SKM-1 treated with dmso at 0.1 percent for 144 hours (cell line): ENCODE measurements around the gene ARID1B.

ENCODE experiments used
- DNase-seq: peaks from one replicate; lab custom pipeline; 2025; ENCODE audit not compliant: unreplicated experiment; lab: John Stamatoyannopoulos, UW

Gene ARID1B

DNA sequence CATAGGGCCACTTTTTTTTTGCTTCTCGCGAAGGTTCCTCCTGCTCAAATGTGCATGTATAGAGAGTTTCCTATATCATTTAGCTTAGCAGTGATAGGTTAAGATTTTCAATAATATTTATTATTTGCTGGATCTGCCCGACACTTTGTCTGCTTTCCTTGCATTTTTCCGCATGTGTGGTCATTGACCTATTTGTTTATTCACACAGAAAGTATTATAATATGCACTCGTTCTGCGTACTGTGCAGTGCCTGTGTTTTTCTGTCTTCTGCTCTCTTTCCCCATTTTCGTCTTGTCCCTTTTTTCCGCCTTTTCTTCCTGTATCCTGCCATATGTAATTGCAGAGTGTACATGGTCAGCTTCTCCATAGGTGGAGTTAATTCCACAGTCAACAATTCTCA is 290.3 kb downstream of the ARID1B start:
- no peak for DNase-seq

DNA sequence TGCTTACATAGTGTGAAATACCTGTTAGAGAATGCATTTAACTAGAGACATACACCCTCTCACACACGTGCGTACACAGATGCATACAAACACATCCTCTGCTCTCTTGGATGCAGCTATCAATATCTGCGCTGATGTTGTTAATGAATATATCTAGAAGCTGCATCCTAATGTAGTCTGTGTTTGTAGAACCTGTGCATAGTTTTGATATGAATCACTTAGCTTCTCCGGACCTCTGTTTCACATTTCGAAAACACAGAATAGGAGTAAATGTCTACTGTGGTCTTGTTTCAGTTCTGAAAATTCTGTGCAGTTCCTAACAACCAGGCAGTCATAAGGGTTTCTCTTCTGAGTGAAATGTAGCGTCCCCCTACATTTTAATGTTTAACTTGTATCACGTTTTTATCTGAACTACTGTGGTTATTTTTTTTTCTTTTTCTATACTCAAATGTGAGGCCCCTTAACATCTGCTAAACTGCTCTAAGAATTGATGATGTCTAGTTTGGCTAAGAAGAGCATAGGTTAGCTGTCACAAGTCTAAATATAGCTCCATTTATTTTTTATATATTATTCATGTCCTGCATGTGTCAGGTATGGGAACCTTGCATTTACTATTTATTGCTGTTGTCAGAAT is 291.6 kb downstream of the ARID1B start:
- no peak for DNase-seq

DNA sequence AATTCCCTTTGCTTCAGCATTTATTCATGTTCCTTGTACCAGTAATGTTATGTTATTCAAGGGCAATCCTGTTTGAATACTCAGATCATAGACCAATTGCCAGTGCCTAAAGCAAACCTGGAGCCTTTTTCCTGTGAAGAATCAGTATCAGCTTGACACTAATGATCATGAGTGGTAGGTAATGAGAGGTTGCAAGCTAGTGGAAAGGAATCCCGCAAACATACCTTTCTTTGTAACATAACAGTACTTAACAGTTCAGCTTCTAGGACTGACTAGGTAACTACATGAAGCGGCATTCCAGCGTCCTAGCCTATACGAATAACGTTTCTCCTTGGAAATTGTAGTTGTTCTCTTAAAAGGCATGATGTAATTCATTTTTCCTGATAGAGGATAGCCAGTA is 292.4 kb downstream of the ARID1B start:
- DNase-seq, result no peak

DNA sequence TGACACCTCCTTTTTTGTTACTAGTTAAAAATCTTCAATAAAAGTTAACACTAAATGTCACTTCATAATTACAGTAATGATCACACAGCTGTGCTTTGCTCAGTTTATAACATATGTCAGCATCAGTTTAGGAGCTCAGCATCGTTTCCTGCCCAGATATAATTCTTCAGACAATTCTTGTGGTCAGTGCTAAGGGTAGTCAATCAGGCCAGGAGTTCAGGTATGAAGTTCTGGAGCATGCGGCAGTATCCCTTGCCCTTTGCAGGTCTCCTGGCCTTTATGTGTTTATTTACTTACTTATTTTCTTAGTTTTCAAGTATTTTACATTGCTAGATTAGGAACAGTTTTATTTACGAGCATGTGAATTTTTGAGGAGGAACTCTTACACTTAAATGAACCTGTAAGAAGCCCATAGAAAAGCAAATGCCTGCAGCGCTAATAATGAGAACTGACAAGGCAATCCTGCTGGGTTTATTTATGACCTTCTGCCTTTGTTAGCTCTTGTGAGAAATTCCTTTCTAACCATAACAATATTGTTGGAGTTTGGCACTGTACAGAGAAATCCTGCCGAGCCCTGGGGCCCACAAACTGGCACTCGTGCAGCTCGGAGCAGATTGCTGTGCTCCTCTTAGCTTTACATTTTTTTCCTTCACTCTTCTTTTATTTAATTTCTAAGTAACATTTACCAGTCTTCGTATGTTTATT is 293.4 kb downstream of the ARID1B start:
- no peak for DNase-seq

DNA sequence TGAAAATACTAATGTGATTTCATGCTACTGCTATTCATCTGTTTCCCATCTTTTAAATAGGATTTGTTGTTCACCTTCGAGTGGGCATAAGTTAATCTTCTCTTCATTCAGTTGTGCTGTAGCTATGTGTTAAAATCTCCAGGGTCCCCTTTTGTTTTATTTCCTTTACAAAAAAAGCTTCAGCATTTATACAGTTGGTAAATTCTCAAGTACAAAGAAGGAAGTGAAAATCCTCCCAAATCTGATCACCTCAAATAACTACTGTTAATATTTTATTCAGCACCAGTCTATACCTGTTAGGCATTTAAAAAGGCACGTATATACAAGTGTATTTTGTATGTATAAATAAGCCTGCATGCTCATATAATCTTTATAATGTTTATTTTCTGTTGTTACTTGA is 294.9 kb downstream of the ARID1B start:
- DNase-seq, result no peak

DNA sequence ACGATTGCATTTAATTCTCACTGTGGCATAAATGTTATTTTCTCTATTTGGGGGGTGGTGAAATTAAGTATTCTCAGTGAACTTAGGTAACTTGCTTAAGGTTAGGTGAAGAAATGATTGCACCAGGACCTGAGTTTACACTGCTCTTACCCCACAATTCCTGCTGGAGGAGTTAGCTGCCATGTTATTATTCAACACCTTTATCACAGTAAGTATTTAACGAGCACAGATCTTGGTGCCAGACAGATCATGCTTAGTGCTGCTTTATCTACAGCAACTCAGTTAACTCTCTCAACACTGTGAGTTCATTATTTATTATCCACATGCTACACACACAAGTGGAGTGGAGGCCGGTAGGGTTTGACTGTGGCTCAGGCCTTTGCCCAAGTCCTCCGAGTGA is 296.4 kb downstream of the ARID1B start:
- no peak for DNase-seq

DNA sequence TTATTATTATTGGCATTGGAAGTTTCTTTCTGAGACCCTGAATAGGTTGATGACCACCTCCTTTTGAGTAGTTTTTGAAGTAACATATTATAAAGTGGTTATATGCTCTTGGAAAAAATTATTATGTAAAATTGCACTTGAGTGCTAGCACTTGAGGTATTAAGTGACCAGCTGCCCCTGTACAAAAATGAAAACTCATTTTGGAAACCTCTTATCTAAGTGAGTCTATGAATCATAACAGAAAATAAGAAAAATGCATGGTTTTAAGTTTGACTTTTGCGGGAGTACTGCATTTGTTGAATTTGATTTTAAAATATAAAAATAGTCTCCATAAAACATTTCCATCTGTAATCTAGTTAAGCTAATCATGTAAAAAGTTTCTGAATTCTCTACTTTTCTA is 297.8 kb downstream of the ARID1B start:
- no peak for DNase-seq

DNA sequence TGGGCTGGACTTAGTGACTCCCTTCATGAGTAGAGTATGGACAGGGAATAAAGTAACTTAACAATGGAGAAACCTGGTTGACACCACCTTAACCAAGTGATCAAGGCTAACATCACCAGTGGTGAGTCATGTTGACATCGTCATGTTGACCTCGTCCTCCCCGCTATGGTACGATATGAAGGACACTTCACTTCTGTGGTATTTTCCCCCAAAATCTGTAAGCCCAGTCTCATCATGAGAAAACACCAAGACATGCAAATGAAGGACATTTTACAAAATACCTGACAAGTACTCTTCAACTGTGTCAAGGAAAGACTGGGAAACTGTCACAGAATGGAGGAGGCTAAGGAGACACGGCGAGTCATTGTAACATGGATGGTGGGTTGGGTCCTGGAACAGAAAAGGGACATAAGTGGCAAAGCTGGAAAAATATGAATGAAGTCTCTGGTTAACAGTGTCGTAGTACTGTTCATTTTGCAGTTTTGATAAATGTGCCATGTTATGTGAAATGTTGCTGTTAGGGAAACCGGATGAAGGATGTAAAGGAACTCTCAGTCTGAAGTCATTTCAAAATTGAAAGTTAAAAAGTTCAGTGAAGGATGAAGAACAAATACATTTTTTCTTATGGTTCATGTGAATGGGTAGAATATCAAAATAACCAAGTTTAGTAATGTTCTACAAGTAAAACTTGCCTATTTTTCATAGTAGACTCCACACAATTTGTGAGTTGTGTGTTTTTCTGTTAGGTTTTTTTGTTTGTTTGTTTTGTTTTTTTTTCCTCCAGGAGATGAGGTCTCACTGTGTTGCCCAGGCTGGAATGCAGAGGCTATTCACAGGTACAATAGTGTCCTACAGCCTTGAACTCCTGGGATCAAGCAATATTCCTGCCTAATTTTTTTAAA is 298.6 kb downstream of the ARID1B start:
- DNase-seq, result no peak

DNA sequence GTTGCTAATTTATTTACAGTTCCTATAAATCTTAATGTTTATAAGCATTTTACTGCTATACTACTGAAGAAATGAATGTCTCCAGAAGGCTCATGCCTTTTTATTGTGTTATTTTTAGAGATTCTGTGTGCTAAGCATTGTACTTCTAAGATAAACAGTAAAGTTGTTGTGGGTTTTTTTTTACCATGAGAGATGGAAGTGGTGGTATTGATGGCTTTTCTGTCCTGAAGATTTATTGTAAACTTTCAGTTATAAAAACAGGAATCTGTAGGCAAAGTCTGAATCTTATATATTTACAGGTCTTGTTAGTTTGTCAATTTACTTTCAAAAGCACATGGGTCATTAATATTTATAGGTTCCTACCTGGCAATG is 299.3 kb downstream of the ARID1B start:
- DNase-seq, result no peak

DNA sequence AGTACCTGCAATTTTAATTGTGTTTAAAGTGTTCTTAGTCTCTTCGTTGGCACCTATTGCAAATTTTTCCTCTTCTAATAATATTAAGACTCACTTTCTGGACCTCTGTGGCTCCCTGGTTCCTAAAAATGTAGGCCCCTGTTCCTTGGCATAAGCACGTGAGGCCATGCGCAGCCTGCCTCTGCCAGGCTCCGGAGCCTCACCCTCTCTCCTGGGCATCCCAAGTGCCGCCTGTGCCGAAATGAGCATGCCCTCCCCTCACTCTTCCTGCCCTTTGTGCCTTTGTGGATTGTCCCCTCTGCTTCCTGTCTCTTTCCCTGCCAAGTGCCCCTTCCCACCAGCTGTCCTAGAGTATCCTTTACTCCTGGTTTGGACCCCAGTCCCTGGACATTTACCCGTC is 300.1 kb downstream of the ARID1B start:
- no peak for DNase-seq

DNA sequence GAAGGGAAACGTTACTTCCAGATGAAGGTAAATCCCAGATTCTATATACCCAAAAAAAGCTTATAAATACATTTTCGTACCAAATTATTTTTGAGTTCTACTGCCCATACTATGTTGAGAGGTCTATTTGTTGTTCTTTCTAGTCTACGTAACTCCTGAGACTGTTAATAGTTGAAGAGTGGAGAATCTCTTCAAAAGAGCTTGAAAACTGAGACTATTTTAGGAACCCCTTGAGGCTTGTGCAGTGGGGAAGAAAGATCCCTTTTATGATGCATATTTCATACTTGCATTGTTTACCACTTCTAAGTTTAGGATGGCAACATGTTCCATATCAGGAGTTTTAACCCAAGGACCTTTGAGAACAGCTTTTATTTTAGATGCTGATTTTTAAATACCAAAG is 301.1 kb downstream of the ARID1B start:
- no peak for DNase-seq

DNA sequence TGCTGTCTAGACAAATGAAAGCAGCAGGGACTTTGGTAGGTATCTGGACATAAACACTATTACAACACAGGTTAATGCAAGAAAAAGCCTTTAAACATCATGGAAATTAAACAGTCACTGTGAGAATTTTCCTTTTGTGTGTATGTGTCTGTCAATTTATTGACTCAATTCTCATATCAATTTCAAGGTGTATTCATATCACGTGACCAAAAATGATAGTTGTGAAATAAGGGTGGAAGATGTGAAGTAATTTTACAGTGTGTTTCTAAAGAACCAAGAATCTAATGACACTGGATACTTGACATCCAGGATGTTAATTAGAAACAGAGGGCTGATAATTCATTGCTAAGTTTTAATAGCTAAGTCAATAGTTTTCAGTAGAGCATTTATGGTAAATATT is 302.1 kb downstream of the ARID1B start:
- DNase-seq, result no peak

DNA sequence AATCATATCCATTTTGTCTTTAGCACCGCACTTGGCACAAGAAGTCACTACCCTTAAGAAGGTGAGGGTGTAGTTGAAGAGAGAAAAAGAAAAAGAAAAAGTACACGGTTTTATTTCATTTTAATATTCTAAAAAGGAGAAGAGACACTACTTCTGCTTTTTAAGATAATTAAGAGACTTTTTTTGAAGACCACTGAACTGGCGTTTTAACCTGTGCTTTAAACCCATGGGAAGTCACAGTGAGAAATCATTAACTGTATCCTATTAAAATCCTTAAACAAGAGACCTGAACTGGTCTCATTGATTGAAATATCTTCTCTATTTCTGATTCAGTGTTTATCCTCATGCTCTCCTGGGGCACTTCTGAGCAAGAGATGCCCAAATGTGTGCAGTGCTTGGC is 302.6 kb downstream of the ARID1B start:
- DNase-seq, result peak; percentile 21

DNA sequence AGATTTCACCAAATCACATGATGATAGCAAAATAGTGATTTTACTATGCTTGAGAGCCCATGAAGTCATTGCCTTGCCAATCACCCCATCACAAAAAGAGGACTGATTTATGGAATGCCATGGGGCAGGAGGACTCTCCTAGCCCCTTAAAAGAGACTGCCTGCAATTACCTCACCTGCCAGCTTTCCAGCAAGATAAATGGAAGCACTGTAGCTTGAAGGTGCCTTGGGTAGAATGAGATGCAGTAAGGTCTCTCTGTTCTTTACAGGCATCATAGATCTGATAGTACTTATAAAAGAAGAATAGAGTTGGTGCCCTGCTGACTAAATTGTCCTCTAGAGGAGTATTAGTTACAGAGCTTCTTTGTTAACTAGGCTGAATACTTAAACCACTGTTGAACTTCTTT is 303.8 kb downstream of the ARID1B start:
- no peak for DNase-seq

DNA sequence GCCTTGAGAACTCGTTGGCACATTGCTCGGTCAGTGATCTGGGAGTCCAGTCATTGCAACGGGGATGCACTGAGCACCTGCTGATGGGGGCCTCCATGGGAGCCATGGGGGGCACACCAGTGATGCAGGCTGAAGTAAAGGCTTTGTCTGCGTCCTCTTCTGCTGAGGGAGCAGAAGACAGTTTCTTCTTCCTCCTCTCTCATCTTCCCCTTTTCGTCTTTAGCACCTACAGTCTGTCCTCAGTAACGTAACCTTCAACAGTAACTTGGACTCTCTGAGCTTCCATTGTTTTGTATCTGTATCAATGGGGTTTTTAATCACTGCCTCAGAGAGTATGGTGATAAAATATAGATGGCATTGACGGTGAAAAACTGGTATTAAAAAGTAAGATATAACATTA is 306.2 kb downstream of the ARID1B start:
- no peak for DNase-seq

DNA sequence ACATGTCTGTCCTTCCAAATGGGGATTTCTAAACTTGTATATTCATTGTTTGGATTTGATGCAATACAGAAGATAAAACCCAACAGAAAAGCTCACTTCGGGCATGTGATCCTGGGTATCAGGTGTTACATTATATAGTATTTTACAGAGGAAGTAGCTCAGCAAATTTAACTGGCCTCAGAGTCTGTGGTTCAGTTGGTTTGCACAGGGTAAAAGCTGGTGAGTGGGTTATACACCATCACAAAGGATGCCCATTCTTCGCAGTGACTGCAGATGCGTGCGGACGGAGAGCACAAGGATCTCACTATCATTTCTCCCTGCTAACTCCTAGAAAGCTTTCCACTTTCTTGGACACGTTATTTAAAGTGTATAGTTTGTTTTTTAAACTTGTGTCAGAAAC is 309.5 kb downstream of the ARID1B start:
- DNase-seq, result no peak

DNA sequence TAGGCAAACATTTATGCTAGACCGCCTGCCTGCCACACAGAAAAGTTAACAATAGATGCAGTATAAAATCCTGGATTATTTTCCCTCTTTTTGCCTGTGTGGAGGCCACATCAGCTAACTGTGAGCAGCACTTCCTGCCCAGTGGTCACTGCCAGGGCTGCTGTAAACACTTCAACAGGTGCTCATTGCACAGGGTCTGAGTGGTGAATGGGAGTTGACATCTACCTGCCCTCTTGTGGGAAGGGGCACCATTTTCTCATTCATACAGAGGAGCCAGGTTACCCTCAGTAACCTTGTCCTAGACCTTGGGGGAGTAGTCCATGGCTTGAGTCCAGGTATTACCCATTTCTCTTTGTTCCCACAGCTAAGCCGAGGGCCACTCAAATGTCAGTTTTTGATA is 310.8 kb downstream of the ARID1B start:
- no peak for DNase-seq

DNA sequence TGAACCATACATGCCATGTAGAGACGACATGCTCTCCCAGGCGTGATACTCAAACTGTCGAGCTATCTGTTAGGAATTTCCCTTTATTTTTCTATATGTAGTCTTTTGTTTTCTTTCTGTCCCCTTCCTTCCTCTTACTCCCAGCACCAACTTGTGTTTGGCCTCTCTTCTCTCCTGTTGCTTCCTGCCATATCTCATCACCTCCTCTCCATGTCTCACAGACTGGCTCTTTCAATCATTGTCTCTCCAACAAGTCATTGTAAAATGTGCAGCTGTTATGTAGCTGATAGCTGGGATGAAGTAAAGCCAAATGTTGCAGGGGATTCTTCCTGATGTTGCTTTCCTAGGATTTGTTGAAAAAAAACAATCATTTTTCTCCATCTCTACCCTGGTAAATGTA is 311.7 kb downstream of the ARID1B start:
- DNase-seq, result no peak

DNA sequence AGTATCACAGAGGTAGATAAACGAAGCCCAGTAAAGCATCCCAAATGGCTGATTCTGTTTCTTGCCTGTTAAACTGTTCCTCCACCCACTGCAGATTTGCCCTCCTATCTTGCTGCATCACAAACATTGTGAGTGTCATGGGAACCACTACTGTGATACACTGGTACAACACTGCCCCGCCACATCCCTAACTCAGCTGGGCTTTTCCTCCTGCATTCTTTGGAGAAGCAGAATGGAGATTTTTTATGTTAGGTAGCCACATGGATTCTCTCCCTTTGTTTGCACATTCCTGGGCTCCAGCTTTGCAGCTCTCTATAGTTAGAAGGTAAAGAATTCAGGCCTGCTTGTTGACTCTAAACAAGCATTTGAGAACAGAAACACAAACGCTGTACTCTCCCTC is 312.1 kb downstream of the ARID1B start:
- no peak for DNase-seq

DNA sequence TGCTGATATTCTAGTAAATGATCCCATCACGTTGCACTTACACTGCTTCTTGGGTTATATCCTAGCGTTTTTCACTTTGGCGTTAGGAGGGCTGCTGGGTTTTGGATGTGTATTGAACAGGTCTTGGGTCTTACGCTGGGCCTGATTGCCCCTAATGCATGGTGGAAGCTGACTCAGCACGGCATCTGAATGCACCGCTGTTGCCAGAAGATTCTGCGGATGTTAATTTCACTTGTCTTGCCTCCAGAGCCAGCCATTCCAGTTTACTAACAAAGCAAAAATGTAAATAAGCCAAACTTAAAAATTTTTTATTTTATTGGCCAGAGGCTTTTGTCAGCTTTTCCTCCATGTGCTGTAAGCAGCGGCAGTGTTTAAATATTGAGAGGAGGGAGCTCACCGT is 312.7 kb downstream of the ARID1B start:
- no peak for DNase-seq

DNA sequence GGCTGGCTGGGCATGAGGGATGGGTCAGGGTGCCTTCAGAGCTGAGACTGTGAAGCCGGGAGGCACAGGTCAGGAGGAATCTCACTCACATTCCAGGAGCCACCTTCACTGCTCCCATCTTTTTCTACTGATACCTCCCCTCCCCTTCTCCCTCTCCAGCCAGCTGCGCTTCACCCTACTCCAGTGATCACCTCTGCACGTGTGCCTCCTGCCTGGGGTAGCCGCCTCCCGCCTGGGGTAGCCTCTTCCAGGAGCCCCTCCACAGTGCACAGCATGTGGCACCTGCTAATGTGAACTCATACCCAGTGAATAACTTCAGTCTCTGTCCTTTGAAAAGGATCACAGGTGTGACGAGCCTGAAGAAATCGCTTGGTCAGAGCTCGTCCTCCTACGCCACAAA is 313.6 kb downstream of the ARID1B start:
- DNase-seq, result no peak

DNA sequence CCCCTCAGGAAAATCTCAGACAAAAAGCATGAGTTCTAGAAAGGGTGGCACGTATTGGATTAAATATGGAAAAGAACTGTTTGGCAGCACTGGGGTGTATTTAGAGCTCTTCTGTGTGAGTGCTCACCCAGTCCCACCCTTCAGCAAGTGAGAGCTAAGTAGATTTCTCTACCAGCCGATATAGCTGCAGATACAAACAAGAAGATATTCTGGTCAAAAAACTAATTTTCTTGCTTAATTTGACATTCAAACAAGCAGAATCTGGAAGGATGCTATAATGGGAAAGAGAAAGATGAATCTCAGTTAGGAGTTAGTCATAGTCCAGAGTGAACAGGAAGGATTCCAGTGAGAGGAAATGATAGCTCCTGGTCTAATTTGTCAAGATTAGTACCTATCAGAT is 314.1 kb downstream of the ARID1B start:
- DNase-seq, result no peak
